Measurements from ENCODE around the gene PHKA2. TPM values are rescaled to one million over a fixed set of nuclear protein-coding genes. Genes with fewer than 3 reads are reported as not detected.

PHKA2 gene
- total RNA-seq, 1 experiment from 2014 or later, result 34.4 TPM

GRCh38 chrX:18864390-18864920 lies 119.5 kb downstream of the PHKA2 start:
- TF ChIP-seq EZH2 (IDR thresholded peaks at IDR 0.05; ENCODE audit: low read depth) (no peak), CTCF (conservative IDR thresholded peaks at IDR 0.05) (no peak)
- no peaks in the 10 kb centered on the region for H3F3A ChIP-seq (ENCODE audit: insufficient read depth, low read depth)
- no peaks in the 10 kb centered on the region for H3K79me2 ChIP-seq (ENCODE audit: low read depth)
- DNase-seq, result no peak
- no peak overlapping the region for H2AFZ ChIP-seq
- no peaks in the 10 kb centered on the region for H3K9me3 ChIP-seq (ENCODE audit: insufficient read depth, low read depth)
- no peaks in the 10 kb centered on the region for H3K9me2 ChIP-seq (ENCODE audit: insufficient read depth)
- no peak overlapping the region for H3K4me3 ChIP-seq
- no peaks in the 10 kb centered on the region for H4K20me1 ChIP-seq (ENCODE audit: insufficient read depth)
- ChIA-PET POLR2A (ENCODE audit: unreplicated experiment) (no interaction called here), CTCF (no interaction called here)
- no peak overlapping the region for H3K27ac ChIP-seq
- BruUV-seq (replicated peaks), result no TSS peak
- H3K27me3 ChIP-seq (ENCODE audit: insufficient read depth, low read depth), result no peaks in the 10 kb centered on the region
- H3K4me2 ChIP-seq, result no peak overlapping the region
- intact Hi-C loops (cut with micrococcal nuclease; ENCODE audit: unreplicated experiment), result no loop called here
- H3K36me3 ChIP-seq (ENCODE audit: low read depth), result no peaks in the 10 kb centered on the region
- no peaks in the 10 kb centered on the region for H3K4me1 ChIP-seq (replicated peaks; ENCODE audit: insufficient read depth)

GRCh38 chrX:18861511-18861910 lies 122.4 kb downstream of the PHKA2 start:
- H3K27me3 ChIP-seq (ENCODE audit: insufficient read depth, low read depth), result no peaks in the 10 kb centered on the region
- H3K4me2 ChIP-seq, result no peak overlapping the region
- no peak overlapping the region for H2AFZ ChIP-seq
- no peaks in the 10 kb centered on the region for H4K20me1 ChIP-seq (ENCODE audit: insufficient read depth)
- ChIA-PET POLR2A (ENCODE audit: unreplicated experiment) (no interaction called here), CTCF (no interaction called here)
- H3K4me3 ChIP-seq, result no peak overlapping the region
- no peaks in the 10 kb centered on the region for H3K9me2 ChIP-seq (ENCODE audit: insufficient read depth)
- intact Hi-C loops (cut with micrococcal nuclease; ENCODE audit: unreplicated experiment), result no loop called here
- H3K36me3 ChIP-seq (ENCODE audit: low read depth), result no peaks in the 10 kb centered on the region
- H3K27ac ChIP-seq, result no peak overlapping the region
- H3F3A ChIP-seq (ENCODE audit: insufficient read depth, low read depth), result no peaks in the 10 kb centered on the region
- no peaks in the 10 kb centered on the region for H3K9me3 ChIP-seq (ENCODE audit: insufficient read depth, low read depth)
- no peak for DNase-seq
- H3K79me2 ChIP-seq (ENCODE audit: low read depth), result no peaks in the 10 kb centered on the region
- BruUV-seq (replicated peaks), result no TSS peak
- H3K4me1 ChIP-seq (replicated peaks; ENCODE audit: insufficient read depth), result no peaks in the 10 kb centered on the region
- TF ChIP-seq CTCF (conservative IDR thresholded peaks at IDR 0.05) (no peak), EZH2 (IDR thresholded peaks at IDR 0.05; ENCODE audit: low read depth) (no peak)

- no peaks in the 10 kb centered on the region for H3K9me3 ChIP-seq (ENCODE audit: insufficient read depth, low read depth)
- TF ChIP-seq EZH2 (IDR thresholded peaks at IDR 0.05; ENCODE audit: low read depth), result no peak
- no peak for TF ChIP-seq CTCF (conservative IDR thresholded peaks at IDR 0.05)
- H3K27ac ChIP-seq, result no peak overlapping the region
- ChIA-PET POLR2A (ENCODE audit: unreplicated experiment) (no interaction called here), CTCF (no interaction called here)
- no peaks in the 10 kb centered on the region for H3F3A ChIP-seq (ENCODE audit: insufficient read depth, low read depth)
- H3K4me1 ChIP-seq (replicated peaks; ENCODE audit: insufficient read depth), result no peaks in the 10 kb centered on the region
- no peak overlapping the region for H3K4me3 ChIP-seq
- H3K9me2 ChIP-seq (ENCODE audit: insufficient read depth), result no peaks in the 10 kb centered on the region
- no peak for DNase-seq
- H3K27me3 ChIP-seq (ENCODE audit: insufficient read depth, low read depth), result no peaks in the 10 kb centered on the region
- no peaks in the 10 kb centered on the region for H4K20me1 ChIP-seq (ENCODE audit: insufficient read depth)
- H2AFZ ChIP-seq, result no peak overlapping the region
- BruUV-seq (replicated peaks), result no TSS peak
- intact Hi-C loops (cut with micrococcal nuclease; ENCODE audit: unreplicated experiment), result no loop called here
- H3K36me3 ChIP-seq (ENCODE audit: low read depth), result no peaks in the 10 kb centered on the region
- H3K79me2 ChIP-seq (ENCODE audit: low read depth), result no peaks in the 10 kb centered on the region
- no peak overlapping the region for H3K4me2 ChIP-seq
Observed at GRCh38 chrX:18856645-18856997, 127.3 kb downstream of the PHKA2 start.

Data from PC-9 (cell line).